ENCODE data around the gene PPP4R1.

GRCh38 chr18:9613550-9614400, 584 bp downstream of the PPP4R1 start:
- TF ChIP-seq MAZ (IDR thresholded peaks at IDR 0.05; ENCODE audit: borderline replicate concordance, low read depth, low read length) (no peak), CEBPB (IDR thresholded peaks at IDR 0.05; ENCODE audit: low read depth, low read length) (no peak)
